ENCODE measurements around the gene UPF2.
"Not testable (repeated sequence)": the region's sequence is repeated elsewhere in the genome, so short reads cannot be mapped to it uniquely, and the experiment has no call there.

Gene UPF2, protein sequence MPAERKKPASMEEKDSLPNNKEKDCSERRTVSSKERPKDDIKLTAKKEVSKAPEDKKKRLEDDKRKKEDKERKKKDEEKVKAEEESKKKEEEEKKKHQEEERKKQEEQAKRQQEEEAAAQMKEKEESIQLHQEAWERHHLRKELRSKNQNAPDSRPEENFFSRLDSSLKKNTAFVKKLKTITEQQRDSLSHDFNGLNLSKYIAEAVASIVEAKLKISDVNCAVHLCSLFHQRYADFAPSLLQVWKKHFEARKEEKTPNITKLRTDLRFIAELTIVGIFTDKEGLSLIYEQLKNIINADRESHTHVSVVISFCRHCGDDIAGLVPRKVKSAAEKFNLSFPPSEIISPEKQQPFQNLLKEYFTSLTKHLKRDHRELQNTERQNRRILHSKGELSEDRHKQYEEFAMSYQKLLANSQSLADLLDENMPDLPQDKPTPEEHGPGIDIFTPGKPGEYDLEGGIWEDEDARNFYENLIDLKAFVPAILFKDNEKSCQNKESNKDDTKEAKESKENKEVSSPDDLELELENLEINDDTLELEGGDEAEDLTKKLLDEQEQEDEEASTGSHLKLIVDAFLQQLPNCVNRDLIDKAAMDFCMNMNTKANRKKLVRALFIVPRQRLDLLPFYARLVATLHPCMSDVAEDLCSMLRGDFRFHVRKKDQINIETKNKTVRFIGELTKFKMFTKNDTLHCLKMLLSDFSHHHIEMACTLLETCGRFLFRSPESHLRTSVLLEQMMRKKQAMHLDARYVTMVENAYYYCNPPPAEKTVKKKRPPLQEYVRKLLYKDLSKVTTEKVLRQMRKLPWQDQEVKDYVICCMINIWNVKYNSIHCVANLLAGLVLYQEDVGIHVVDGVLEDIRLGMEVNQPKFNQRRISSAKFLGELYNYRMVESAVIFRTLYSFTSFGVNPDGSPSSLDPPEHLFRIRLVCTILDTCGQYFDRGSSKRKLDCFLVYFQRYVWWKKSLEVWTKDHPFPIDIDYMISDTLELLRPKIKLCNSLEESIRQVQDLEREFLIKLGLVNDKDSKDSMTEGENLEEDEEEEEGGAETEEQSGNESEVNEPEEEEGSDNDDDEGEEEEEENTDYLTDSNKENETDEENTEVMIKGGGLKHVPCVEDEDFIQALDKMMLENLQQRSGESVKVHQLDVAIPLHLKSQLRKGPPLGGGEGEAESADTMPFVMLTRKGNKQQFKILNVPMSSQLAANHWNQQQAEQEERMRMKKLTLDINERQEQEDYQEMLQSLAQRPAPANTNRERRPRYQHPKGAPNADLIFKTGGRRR

DNA sequence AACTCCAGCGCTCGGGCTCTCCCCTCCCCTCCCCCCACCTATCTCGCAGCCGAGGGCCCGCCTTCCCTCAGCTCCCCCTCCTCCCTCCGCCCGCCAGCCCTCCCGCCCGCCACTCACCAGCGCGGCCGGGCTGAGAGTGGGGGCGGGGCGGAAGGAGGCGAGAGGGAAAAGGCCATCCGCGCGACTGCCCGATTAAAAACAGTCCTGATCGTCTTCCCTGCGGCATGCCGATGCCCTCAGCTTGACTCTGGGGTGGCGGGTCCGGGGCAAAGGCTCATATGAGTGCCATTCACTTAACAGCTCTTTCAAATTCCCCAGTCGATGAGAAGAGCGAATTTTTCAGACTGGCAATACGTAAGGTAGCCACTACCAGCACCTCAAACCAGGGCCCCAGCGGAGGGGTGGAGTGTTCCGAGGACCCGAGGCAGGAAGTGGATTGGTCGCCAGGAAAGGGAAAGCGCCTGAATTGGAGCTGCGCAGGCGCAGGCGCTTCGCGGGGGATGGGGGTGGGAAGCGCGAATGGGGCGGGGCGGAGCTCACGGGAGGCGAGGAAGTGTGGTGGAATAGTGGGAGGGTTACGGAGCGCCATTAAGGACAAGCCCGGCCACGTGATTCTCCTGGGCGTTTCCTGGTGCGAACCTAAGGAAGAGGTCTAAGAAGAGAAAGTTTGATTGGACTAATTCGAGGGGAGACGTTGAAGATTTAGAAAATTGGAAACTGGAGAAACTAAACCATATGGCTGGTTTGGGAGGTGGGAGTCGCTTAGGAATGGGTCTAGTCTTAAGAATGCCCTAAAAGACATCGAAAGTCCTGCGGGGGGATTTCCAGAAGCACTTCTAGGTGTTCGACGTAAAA is at the start of gene UPF2:
UPF2 (minus strand) TSS at position 13 of the 855 bp plus-strand sequence. CDS start 7,386 bp downstream, outside the sequence.
- DNase-seq = peak; percentile 95

DNA sequence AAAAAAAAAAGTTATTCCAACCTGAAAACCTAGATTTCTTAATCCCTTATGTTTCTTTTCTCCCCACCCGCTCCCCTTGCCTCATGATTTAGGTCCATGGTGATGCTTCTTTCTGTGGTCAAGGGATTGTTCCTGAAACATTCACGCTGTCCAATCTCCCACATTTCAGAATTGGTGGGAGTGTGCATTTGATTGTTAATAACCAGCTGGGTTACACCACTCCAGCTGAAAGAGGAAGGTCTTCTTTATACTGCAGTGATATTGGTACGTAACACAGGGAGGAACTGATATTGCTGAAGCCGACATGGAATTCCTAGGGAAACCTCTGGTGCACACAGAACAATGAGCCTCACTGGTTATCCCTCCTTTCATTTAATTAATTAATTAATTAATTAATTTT is 48.8 kb upstream of the UPF2 start:
- no peak for DNase-seq

DNA sequence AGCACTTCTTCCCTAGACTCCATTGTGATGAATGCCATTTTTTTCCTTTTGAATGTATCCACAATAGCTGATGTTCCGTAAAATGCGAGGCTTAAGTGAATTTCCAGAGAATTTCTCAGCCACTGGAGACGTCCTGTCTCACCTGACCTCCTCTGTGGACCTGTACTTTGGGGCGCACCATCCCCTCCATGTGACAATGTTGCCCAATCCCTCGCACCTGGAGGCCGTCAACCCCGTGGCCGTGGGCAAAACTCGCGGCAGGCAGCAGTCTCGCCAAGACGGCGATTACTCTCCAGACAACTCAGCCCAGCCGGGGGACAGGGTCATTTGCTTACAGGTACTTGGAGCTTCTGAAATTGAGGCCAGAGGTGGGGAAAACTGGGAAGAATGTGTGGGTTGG is 46.3 kb upstream of the UPF2 start:
- DNase-seq = no peak

DNA sequence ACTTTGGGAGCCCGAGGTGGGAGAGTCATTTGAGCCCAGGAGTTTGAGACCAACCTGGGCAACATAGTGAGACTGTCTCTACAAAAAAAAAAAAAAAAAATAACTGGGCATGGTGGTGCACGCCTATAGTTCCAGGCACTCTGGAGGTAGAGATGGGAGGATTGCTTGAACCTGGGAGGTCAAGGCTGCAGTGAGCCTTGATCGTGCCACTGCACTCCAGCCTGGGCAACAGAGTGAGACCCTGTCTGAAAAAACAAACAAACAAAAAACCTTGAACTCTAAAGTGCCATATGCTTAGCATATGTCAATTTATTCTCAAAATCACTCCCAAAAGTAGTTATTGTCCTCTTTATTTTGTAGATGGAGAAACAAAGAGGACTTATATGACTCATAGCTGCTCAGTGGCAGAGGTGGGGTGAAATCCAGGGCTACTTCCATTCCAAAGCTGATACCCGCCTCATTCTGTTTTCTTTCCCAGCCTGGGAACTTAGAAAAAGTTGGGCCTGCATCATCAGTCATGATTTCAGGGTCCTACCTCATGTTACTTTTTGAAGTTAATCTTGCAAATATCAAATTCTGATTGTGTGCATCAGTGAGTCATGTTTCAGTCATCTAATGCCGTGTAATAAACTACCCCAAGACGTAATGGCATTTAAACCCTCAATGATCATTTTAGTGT is 39.4 kb upstream of the UPF2 start:
- no peak for DNase-seq

DNA sequence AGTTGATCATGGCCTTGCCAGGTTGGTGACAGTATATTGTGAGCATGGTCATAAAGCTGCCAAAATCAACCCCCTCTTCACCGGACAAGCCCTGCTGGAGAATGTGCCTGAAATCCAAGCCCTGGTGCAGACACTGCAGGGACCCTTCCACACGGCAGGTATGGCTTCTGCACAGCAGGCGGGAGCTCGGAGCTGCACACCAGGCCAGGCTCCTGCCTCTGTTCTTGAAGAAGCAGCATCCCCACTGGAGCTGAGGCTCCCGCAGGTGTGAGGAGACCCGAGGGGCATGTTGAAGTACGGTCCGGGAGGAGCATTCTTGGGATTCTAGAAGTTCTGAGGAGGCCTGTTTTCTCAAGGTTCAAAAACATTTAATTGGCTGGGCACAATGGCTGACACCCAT is 38.9 kb upstream of the UPF2 start:
- DNase-seq = no peak

DNA sequence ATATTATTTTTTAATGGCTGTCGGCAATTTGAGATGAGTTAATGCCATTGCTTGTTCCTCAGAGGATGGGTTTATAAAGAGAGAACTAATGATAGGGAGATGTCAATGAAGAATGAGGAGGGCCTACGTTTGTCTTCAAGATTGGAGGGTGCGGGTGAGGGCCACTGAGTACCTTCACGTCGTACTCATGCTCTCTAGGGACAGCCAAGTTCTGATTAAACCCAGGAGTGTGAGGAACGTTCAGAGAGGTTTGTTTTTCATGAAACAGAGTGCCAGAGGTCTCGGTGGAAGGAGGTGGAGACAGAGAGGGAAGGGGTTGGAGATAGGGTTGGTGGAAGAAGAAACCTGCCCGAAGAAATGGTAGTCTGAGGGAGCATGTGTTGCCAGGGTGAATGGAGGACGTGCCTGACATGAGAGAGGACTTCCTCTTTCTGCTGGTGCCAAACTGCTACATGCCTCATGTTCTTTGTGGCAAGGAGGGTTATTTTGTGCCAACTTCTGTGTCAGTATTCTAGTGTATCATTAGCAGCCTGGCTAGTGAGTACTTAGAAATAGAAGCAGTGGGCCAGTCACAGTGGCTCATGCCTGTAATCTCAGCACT is 35.1 kb upstream of the UPF2 start:
- no peak for DNase-seq

DNA sequence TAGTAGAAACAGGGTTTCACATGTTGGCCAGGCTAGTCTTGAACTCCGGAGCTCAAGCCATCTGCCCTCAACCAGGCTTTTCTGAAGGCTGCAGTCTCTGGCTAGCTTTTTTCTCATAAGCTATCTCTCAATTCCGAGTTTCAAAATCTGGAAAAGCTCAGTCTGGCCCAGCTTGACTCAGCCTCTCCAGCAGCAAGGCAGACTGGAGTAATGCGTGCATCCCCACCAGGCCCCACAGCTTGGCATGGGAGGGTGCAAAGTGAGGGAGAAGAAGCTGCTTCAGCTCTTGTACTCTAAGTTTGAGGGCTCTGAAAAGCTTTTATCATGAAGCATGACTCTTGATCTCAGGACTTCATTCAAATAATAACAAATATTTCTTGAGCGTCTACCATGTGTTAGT is 30.9 kb upstream of the UPF2 start:
- DNase-seq = no peak

DNA sequence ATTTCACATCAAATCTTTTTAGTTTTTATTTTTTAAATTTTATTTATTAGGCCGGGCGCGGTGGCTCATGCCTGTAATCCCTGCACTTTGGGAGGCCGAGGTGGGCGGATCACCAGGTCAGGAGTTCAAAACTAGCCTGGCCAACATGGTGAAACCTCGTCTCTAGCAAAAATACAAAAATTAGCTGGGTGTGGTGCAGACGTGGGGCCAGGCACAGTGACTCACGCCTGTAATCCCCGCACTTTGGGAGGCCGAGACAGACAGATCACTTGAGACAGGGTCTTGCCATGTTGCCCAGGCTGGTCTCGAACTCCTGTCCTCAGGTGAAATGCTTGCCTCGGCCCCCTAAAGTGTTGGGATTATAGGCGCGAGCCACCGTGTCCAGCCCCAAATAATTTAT is 28.8 kb upstream of the UPF2 start:
- DNase-seq = not testable (repeated sequence)

DNA sequence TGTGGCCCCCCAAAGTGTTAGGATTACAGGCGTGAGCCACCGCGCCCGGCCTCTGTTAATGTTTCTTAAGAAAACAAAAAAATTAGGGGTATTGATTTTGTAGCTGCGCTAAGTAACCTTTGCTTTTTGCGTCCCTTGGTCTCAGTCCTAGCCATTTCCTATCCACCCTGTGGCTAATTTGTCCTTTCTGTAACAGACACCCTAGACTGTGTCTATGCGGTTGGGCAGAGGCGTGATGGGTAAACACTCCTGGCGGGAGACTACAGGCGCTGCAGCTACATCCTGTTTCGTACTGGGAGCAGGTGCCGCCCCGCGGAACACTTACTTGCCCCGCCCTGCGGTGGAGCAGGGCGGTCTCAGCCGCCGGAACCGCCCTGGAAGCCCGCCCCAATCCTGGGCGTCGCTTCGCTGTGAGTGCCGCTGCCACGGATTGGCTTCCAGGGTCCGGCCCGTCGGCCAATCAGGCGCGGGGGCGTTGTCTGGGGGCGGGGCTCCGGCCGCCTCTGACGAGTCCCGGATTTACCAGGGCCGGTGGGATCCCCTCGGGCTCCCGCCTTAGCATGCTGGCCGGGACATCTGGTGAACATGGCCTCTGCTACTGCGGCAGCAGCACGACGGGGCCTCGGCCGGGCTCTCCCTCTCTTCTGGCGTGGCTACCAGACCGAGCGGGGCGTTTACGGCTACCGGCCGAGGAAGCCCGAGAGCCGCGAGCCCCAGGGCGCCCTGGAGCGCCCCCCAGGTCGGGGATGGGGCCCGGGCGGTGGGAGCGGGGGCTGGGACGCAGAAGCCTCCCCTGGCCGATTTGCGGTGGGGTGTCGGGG is 26.1 kb upstream of the UPF2 start, which contains the start of gene DHTKD1:
DHTKD1 (plus strand) TSS at position 506 of the 821 bp plus-strand sequence; CDS start at position 586, 80 bp downstream.
- DNase-seq = peak; percentile 99

DNA sequence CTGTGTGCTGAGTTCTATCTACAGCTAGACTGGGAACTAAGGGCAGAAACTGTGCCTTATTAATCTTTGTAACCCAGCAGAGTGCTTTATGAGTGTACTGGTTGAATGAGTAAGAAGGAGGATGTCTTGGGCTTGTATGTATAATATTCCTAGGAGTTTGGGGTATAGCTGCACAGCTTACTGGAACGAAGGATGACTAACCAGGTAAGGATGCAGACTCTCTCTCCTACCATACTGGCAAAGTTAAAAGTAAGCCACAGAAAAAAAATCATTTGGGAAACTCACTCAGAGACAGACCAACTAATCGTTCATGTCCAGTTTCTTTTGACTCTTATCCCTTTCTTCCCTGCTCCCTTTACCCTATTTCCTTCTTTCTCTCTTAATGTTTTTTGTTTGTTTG is 24.7 kb upstream of the UPF2 start:
- DNase-seq = no peak

DNA sequence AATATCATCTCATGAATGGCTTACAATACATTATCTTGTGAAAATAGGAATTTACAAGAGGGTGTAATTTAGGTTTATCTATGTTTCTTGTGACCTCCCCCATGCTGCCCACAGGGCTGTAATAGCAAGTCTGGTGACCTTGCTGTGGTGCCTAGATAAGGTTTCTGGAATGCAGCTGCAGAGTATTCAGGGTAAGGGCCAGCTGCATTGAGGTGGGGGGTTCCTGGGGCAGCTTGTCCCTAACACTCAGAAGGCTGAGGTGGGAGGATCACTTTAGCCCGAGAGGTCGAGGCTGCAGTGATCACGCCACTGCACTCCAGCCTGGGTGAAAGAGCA is 20.8 kb upstream of the UPF2 start:
- DNase-seq = no peak

DNA sequence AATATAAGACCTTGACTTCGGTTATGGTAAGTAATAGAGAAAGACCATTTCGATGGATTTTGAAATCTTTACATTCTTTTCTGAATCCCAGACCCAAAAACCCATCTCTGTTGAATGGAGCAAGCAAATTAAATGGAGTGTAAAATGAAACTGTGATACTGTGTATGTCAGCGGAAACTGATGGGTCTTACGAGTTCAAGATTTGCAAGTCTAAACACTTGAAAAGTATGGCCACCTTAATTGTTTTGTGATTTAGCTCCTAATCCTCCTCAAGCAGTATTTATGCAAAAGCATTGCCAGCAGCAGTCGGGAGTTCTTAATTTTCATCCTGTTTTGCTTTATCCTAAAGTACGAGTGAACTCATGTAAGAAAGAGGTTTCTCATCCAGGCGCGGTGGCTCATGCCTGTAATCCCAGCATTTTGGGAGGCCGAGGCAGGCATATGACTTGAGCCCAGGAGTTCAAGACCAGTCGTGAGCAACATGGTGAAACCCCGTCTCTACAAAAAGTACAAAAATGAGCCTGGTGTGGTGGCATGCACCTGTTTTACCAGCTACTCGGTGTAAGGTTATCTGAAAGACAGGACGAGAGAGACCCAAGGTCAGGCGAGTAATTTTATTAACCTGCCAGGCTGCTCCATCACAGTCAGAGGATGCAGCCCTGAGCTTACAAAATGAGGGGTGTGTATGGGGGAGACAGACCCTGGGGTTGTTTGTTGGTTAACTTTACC is 20.3 kb upstream of the UPF2 start:
- DNase-seq = no peak

DNA sequence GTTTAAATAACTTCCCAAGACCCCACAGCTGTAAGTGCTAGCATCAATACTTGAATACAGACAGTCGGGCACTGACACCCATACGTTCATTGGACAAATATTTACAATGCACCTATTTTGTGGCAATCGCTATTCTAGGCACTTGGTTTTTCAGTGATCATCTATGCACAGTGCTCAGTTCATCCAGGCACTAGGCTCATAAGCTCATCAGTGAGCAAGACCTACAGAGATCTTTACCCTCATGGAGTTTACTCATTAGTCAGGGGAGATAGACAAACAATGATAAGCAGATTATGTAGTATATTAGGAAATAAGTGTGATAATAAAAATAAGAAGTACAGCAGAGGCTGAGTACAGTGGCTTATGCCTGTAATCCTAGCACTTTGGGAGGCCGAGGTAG is 18.5 kb upstream of the UPF2 start:
- DNase-seq = no peak

DNA sequence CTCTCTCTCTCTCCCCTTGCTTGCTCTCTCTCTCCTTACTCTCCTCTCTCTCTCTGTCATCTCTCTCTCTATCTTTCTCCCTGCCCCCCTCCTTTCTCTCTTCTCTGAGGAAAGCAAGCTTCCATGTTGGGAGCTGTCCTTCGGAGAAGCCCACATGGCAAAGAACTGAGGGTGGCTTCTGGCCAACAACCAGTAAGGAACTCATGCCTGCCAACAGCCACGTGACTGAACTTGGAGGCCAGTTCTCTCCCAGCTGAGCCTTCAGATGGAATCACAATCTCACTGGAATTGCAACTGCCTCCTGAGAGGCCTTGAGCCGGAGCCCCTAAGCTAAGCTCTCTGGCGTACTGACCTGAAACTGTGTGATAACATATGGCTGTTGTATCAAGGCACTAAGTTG is 14.1 kb upstream of the UPF2 start:
- no peak for DNase-seq

DNA sequence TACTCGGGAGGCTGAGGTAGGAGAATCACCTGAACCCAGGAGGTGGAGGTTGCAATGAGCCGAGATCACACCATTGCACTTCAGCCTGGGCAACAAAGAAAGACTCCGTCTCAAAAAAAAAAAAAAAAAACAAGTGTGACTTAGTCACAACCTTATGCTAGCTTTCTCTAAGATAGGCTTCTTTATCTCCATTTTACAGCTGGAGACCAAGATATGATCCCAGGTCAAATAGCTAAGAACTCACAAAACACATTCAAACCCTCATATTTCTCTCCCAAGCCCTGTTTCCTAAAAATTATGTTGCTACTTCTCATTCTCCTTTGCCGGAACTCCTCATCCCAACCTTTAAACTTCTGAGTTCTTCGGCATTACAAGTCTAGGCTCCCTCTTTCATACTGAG is 13.1 kb upstream of the UPF2 start:
- DNase-seq = no peak

DNA sequence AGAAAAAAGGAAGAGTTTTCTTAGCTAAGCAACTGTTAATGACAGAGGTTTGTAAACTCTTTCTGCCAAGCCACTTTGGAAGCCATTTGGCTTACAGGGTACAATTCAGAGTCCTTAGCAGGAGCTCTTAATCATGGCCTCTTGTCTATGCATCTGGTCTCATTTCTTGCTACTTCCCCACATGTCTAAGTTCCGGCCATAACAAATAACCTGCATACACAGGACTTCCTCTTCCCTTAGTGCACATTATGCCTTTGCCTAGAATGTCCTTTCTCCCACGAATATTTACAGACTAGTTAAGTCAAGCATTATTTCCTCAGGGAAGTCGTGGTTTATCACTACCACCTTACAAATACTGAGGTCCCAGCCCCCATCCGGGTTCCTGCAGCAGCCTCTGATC is 8.6 kb upstream of the UPF2 start:
- no peak for DNase-seq

DNA sequence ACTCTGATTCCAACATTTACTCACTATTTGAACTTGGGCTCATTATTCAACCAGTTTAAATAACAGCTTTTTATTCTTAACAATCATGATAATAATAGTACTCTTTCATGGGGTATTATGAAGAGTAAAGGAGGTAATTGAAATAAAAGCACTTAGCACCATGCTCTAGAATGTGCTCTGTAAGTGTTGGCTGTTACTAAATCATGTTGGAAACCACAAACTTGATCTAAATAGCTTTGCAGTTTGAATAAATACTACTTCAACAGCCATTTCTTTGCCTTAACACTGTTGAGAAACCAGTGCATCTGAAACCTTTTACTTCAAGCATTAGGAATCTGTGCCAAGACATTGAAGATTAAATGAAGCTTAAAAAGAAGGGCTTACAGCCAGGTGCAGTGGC is 7.9 kb upstream of the UPF2 start:
- DNase-seq = no peak

DNA sequence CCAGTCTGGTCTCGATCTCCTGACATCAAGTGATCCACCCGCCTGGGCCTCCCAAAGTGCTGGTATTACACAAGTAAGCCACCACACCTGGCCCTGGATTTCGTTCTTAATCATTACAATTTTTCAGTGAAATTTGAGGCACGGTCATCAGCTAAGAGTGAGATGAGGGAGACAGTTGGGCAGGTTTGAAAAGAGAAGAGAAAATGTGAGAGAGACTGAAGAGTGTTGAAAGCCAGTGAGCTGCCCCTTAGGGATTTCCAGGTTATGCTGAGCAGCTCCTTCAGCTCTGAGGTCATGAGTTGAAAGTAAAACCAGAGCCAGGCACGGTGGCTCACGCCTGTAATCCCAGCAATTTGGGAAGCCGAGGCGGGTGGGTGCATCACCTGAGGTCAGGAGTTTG is 5.9 kb upstream of the UPF2 start:
- no peak for DNase-seq

DNA sequence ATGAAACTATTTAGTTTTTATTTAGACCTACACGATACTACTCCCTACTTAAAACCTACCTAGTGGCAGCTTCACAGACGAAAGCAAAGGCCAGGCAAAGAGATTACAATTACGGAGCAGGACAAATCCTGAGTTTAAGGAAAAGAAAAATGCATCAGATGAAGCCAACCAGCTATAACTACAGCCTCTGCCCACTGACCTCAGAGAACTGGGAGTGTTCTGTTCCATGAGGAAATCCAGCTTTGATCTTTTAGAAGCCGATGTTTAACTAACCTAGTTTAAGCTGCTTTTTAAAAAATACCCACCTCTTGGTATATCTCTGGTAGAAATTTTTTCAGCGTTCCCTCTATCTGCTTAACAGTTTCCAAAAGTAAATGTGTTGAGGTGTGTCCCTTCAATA is 3.0 kb upstream of the UPF2 start:
- no peak for DNase-seq

DNA sequence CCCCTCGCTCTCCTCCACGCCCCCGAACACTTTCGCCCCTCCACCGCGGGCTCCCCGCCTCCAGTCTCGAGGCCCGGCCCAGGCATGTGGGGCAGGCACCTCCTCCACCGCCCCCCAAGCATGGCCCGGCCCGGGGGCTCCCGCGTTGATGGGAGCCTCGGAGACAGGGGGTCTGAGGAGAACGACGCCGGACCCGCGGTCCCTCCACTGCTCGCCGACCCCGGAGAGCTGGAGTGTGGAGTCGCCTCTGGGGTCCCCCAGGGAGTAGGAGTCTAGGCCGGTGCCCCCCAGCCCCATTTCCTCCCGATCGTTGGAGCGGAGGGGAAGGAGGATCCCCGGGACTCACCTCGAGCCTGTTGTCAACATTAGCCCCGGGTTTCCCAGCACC is 206 bp downstream of the UPF2 start:
- DNase-seq = no peak
